ENCODE results near the gene NPC1L1.
"Not testable (repeated sequence)": the region's sequence is repeated elsewhere in the genome, so short reads cannot be mapped to it uniquely, and the experiment has no call there.

The NPC1L1 gene

DNA sequence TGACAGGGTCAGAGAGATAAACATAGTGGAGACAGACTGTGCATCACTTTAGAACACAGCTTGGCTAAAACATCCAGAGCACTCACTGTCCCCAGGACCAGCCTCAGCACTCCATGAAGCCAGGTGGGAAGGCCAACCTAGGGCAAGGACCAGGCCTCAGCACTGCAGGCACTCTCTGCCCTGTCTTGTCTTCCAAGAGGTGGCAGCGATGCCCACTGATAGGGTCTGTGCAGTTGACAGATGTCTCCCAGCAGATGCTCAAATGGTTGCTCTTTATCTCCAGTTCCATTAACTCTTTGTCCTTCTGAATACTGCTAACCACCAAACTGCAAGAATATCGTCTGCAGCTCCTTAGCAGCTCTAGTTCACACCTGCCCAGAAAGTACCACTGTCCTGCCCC lies 23.5 kb upstream of the NPC1L1 start:
- DNase-seq (ENCODE audit: low read depth in 2 of 2), result no peak
- no peak overlapping the region for H3K4me3 ChIP-seq (replicated peaks in 1 of 2; ENCODE audit: low read depth in 2 of 2, low read length in 2 of 2)
- TF ChIP-seq, protein P1, sequence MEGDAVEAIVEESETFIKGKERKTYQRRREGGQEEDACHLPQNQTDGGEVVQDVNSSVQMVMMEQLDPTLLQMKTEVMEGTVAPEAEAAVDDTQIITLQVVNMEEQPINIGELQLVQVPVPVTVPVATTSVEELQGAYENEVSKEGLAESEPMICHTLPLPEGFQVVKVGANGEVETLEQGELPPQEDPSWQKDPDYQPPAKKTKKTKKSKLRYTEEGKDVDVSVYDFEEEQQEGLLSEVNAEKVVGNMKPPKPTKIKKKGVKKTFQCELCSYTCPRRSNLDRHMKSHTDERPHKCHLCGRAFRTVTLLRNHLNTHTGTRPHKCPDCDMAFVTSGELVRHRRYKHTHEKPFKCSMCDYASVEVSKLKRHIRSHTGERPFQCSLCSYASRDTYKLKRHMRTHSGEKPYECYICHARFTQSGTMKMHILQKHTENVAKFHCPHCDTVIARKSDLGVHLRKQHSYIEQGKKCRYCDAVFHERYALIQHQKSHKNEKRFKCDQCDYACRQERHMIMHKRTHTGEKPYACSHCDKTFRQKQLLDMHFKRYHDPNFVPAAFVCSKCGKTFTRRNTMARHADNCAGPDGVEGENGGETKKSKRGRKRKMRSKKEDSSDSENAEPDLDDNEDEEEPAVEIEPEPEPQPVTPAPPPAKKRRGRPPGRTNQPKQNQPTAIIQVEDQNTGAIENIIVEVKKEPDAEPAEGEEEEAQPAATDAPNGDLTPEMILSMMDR (IDR thresholded peaks at IDR 0.05; ENCODE audit: low read depth, low read length), result no peak

GRCh38 chr7:44563171-44563679 lies 22.1 kb upstream of the NPC1L1 start:
- no peak for DNase-seq (ENCODE audit: low read depth in 2 of 2)
- no peak overlapping the region for H3K4me3 ChIP-seq (replicated peaks in 1 of 2; ENCODE audit: low read depth in 2 of 2, low read length in 2 of 2)
- TF ChIP-seq, protein P1 (IDR thresholded peaks at IDR 0.05; ENCODE audit: low read depth, low read length), result no peak

DNA sequence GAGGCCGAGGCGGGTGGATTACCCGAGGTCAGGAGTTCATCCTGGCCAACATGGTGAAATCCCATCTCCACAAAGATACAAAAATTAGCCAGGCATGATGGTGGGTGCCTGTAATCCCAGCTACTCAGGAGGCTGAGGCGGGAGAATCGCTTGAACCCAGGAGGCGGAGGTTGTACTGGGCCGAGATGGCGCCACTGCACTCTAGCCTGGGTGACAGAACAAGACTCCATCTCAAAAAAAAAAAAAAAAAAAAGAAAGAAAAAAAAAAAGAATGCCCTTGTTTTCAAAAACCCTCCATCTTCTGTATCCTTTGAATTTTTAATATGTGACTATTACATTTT lies 21.5 kb upstream of the NPC1L1 start:
- DNase-seq (ENCODE audit: low read depth in 2 of 2); H3K4me3 ChIP-seq (replicated peaks in 1 of 2; ENCODE audit: low read depth in 2 of 2, low read length in 2 of 2): not testable (repeated sequence)

DNA sequence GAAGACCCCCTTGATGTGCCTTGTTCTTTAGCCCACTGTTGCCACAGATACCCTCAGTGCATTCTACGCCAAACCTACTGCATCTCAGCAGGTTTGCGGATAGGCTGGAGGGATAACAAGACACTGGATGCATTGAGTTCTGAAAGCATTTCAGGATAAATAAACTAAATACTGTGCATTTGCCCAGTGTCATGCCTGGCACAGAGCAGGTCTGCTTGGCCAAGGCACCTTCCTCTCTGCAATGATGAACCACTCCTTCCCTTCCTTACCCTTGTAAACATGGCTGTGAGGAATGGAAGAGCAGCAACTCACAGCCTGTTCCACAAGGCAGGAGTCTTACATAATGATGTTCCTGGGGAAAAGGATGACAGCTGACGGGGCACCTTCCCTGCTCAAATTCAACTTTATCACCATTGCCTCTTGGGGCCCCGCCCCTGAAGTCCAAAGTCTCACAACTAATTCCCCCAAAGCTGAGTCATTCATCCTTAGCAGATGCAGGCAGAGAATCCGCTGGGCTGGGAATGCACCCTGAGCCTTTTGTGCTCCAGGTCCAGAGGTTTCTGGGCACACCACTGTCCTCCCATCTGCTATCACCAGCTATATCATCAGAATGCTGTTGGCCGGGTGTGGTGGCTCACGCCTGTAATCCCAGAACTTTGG lies 21.0 kb upstream of the NPC1L1 start:
- peak; percentile 47 to 69 for DNase-seq (ENCODE audit: low read depth in 2 of 2)
- TF ChIP-seq, protein P1 (IDR thresholded peaks at IDR 0.05; ENCODE audit: low read depth, low read length), result no peak
- H3K4me3 ChIP-seq (replicated peaks in 1 of 2; ENCODE audit: low read depth in 2 of 2, low read length in 2 of 2), result no peak overlapping the region

- DNase-seq (ENCODE audit: low read depth in 2 of 2), result no peak
- no peak overlapping the region for H3K4me3 ChIP-seq (replicated peaks in 1 of 2; ENCODE audit: low read depth in 2 of 2, low read length in 2 of 2)
- TF ChIP-seq, protein P1 (IDR thresholded peaks at IDR 0.05; ENCODE audit: low read depth, low read length), result no peak
Measured at GRCh38 chr7:44561481-44561880, 20.4 kb upstream of the NPC1L1 start.

DNA sequence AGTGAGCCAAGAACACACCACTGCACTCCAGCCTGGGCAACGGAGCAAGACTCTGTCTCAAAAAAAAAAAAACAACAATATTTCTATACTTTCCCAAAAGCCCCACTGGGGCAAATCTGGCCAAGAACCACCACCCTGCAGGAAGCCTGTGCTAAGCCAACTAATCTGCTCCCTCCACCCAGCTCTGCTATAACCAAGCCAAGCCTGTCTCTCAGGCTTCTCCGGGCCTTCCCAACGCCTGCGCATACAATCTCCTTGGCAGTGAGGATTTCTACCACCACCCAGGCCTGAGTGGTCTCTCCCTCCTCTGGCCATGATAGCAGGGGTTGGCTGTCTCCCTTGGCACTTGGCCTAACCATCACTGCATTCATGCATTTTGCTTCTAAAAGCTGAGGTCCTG lies 18.4 kb upstream of the NPC1L1 start:
- no peak for DNase-seq (ENCODE audit: low read depth in 2 of 2)
- TF ChIP-seq, protein P1 (IDR thresholded peaks at IDR 0.05; ENCODE audit: low read depth, low read length), result no peak
- no peak overlapping the region for H3K4me3 ChIP-seq (replicated peaks in 1 of 2; ENCODE audit: low read depth in 2 of 2, low read length in 2 of 2)

DNA sequence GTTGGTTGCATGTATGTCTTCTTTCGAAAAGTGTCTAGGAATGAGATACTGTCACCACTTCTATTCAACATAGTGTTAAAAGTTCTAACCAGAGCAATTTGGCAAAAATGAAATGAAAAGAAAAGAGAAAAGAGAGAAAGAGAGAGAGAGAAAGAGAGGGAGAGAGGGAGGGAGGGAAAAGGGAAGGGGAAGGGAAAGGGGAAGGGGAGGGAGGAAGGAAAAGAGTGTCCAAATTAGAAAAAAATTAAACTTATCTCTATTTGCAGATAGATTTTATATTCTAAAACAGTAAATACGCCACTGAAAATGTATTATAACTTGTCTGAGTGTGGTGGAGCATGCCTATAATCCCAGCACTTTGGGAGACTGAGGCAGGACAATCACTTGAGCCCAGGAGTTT lies 16.4 kb upstream of the NPC1L1 start:
- H3K4me3 ChIP-seq (replicated peaks in 1 of 2; ENCODE audit: low read depth in 2 of 2, low read length in 2 of 2), result no peak overlapping the region
- no peak for DNase-seq (ENCODE audit: low read depth in 2 of 2)
- TF ChIP-seq, protein P1 (IDR thresholded peaks at IDR 0.05; ENCODE audit: low read depth, low read length), result no peak

Data from cardiac fibroblast (primary cell).